K562 (cell line): ENCODE data around the gene MACROD2. TPM values are rescaled to one million over a fixed set of nuclear protein-coding genes. Genes with fewer than 3 reads are reported as not detected.

Experiments
- SFPQ ChIP-seq: fragments of 200-400 bp; formaldehyde crosslinking; IDR thresholded peaks from 2 replicates; pipeline ENCODE4 v1.6.1; 2017; ENCODE audit warnings: mild to moderate bottlenecking, low read depth, low read length, moderate library complexity
- SIRT6 ChIP-seq: IDR thresholded peaks from one replicate; pipeline ENCODE4 v1.6.1; 2012; ENCODE audit warnings: low read depth, mild to moderate bottlenecking, control low read depth, inconsistent platforms, low read length, moderate library complexity
- SIX5 ChIP-seq, 2 experiments: IDR thresholded peaks; 2 replicates each; pipeline ENCODE4 v1.6.1; 2011; ENCODE audit warnings: low read length in 2 of 2, borderline replicate concordance in 1 of 2, low read depth in 1 of 2, mild to moderate bottlenecking in 1 of 2, moderate library complexity in 1 of 2; ENCODE audit not compliant: insufficient read depth in 1 of 2
- SMC3 ChIP-seq: conservative IDR thresholded peaks from 2 replicates; pipeline ENCODE4 v1.6.1; 2011; ENCODE audit warnings: low read depth, low read length, improper control_type of control experiment; ENCODE audit not compliant: insufficient read depth
- TAF9B ChIP-seq: fragments of 450-650 bp; IDR thresholded peaks from 2 replicates; pipeline ENCODE4 v1.6.1; 2018; ENCODE audit warnings: mild to moderate bottlenecking; ENCODE audit not compliant: partially characterized antibody
- ZNF57 ChIP-seq: fragments of 450-650 bp; formaldehyde crosslinking; IDR thresholded peaks from 2 replicates; pipeline ENCODE4 v1.4.0; 2020; ENCODE audit warnings: mild to moderate bottlenecking, moderate library complexity
- ZNF699 ChIP-seq: fragments of 250-450 bp; sonication (Bioruptor Pico); IDR thresholded peaks from 2 replicates; pipeline ENCODE4 v1.8.0; 2021; ENCODE audit warnings: mild to moderate bottlenecking, moderate library complexity; ENCODE audit not compliant: insufficient replicate concordance
- polyA plus RNA-seq, 8 experiments: library from polyadenylated mRNA; depleted of rRNA in 4 of 8; stranded (reverse) in 5 of 8; unstranded in 3 of 8; fragments of >200 nt; fragmentation: Nextera tagmentation in 2 of 8; fragmentation: Illumina TruSeq in 1 of 8; extraction: Ambion mirVana in 2 of 8; extraction: Trizol in 1 of 8; gene quantifications; 2 replicates each; pipeline versions ENCODE4 v1.2.1 to v1.2.3, GENCODE V29; 2011 to 2014; ENCODE audit warnings: inconsistent platforms in 1 of 8, missing spikeins in 1 of 8
- total RNA-seq, 7 experiments: library from RNA; depleted of rRNA in 6 of 7; stranded (reverse); fragments of >200 nt in 6 of 7; fragmentation: Illumina TruSeq in 2 of 7; extraction: Trizol in 2 of 7; gene quantifications; 2 replicates each; pipeline versions ENCODE4 v1.2.1 to v1.2.3, GENCODE V29; 2011 to 2021; ENCODE audit warnings: low replicate concordance in 1 of 7
- TF ChIP-seq, protein P1 (sequence below): fragments of 250-450 bp; sonication (Bioruptor Pico); IDR thresholded peaks from 2 replicates; pipeline ENCODE4 v1.5.1; 2021; ENCODE audit warnings: mild to moderate bottlenecking
- TF ChIP-seq, protein P2 (sequence below): sonication (generic); formaldehyde crosslinking; IDR thresholded peaks from 2 replicates; pipeline ENCODE4 v1.8.0; 2022; ENCODE audit warnings: mild to moderate bottlenecking, missing genetic modification reagents
- TF ChIP-seq, protein P3 (sequence below): fragments of 200-800 bp; sonication (Bioruptor generic); IDR thresholded peaks from 2 replicates; pipeline ENCODE4 v1.6.1; 2016; ENCODE audit warnings: missing genetic modification characterization, missing compliant biosample characterization

Gene MACROD2
- total and polyA plus RNA-seq, 9 of the 15 experiments (the other 6 are each of a cell fraction or from before 2014, with no cell fraction given) = not detected

DNA sequence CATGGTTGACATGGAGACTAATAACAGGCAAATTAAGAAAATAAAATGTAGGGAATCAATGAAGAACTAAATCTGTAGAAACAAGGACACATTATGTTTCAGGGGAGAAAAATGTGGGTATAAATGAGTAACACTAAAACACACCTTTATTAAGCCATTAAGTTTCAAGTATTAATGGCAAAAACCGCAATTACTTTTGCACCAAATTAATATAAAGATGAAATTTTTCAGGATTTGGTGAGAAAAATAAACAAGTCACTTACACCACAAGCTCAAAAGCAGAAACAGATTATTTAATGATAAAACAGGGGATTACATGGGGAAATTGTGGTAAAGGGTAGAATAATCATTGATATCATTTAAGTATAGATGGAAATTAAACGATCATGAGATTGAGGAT lies 1135.9 kb downstream of the MACROD2 start (continued):
- TF ChIP-seq, protein P1, sequence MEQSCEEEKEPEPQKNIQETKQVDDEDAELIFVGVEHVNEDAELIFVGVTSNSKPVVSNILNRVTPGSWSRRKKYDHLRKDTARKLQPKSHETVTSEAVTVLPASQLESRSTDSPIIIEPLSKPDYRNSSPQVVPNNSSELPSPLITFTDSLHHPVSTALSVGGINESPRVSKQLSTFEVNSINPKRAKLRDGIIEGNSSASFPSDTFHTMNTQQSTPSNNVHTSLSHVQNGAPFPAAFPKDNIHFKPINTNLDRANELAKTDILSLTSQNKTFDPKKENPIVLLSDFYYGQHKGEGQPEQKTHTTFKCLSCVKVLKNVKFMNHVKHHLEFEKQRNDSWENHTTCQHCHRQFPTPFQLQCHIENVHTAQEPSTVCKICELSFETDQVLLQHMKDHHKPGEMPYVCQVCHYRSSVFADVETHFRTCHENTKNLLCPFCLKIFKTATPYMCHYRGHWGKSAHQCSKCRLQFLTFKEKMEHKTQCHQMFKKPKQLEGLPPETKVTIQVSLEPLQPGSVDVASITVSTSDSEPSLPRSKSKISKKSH (CRISPR knock-in tag) = no peak
- no peak for TF ChIP-seq SIRT6
- no peak for TF ChIP-seq ZNF57
- TF ChIP-seq SFPQ = no peak
- TF ChIP-seq, protein P2, sequence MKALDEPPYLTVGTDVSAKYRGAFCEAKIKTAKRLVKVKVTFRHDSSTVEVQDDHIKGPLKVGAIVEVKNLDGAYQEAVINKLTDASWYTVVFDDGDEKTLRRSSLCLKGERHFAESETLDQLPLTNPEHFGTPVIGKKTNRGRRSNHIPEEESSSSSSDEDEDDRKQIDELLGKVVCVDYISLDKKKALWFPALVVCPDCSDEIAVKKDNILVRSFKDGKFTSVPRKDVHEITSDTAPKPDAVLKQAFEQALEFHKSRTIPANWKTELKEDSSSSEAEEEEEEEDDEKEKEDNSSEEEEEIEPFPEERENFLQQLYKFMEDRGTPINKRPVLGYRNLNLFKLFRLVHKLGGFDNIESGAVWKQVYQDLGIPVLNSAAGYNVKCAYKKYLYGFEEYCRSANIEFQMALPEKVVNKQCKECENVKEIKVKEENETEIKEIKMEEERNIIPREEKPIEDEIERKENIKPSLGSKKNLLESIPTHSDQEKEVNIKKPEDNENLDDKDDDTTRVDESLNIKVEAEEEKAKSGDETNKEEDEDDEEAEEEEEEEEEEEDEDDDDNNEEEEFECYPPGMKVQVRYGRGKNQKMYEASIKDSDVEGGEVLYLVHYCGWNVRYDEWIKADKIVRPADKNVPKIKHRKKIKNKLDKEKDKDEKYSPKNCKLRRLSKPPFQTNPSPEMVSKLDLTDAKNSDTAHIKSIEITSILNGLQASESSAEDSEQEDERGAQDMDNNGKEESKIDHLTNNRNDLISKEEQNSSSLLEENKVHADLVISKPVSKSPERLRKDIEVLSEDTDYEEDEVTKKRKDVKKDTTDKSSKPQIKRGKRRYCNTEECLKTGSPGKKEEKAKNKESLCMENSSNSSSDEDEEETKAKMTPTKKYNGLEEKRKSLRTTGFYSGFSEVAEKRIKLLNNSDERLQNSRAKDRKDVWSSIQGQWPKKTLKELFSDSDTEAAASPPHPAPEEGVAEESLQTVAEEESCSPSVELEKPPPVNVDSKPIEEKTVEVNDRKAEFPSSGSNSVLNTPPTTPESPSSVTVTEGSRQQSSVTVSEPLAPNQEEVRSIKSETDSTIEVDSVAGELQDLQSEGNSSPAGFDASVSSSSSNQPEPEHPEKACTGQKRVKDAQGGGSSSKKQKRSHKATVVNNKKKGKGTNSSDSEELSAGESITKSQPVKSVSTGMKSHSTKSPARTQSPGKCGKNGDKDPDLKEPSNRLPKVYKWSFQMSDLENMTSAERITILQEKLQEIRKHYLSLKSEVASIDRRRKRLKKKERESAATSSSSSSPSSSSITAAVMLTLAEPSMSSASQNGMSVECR (CRISPR knock-in tag) = no peak
- TF ChIP-seq SMC3 = no peak
- TF ChIP-seq, protein P3, sequence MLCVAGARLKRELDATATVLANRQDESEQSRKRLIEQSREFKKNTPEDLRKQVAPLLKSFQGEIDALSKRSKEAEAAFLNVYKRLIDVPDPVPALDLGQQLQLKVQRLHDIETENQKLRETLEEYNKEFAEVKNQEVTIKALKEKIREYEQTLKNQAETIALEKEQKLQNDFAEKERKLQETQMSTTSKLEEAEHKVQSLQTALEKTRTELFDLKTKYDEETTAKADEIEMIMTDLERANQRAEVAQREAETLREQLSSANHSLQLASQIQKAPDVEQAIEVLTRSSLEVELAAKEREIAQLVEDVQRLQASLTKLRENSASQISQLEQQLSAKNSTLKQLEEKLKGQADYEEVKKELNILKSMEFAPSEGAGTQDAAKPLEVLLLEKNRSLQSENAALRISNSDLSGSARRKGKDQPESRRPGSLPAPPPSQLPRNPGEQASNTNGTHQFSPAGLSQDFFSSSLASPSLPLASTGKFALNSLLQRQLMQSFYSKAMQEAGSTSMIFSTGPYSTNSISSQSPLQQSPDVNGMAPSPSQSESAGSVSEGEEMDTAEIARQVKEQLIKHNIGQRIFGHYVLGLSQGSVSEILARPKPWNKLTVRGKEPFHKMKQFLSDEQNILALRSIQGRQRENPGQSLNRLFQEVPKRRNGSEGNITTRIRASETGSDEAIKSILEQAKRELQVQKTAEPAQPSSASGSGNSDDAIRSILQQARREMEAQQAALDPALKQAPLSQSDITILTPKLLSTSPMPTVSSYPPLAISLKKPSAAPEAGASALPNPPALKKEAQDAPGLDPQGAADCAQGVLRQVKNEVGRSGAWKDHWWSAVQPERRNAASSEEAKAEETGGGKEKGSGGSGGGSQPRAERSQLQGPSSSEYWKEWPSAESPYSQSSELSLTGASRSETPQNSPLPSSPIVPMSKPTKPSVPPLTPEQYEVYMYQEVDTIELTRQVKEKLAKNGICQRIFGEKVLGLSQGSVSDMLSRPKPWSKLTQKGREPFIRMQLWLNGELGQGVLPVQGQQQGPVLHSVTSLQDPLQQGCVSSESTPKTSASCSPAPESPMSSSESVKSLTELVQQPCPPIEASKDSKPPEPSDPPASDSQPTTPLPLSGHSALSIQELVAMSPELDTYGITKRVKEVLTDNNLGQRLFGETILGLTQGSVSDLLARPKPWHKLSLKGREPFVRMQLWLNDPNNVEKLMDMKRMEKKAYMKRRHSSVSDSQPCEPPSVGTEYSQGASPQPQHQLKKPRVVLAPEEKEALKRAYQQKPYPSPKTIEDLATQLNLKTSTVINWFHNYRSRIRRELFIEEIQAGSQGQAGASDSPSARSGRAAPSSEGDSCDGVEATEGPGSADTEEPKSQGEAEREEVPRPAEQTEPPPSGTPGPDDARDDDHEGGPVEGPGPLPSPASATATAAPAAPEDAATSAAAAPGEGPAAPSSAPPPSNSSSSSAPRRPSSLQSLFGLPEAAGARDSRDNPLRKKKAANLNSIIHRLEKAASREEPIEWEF = no peak
- TF ChIP-seq ZNF699 = no peak
- no peak for TF ChIP-seq TAF9B
- TF ChIP-seq SIX5 (IDR thresholded peaks at IDR 0.05; ENCODE audit: borderline replicate concordance in 1 of 2, insufficient read depth in 1 of 2, low read depth in 1 of 2, low read length in 2 of 2) = no peak
